Activated T-cell treated with anti-CD3 and anti-CD28 coated beads for 4 hours (primary cell): ENCODE measurements around the gene IPP.
"Not testable (repeated sequence)": the region's sequence is repeated elsewhere in the genome, so short reads cannot be mapped to it uniquely, and the experiment has no call there.

Experiments
- DNase-seq: peaks from one replicate; pipeline ENCODE4 v3.0.0-alpha.2; 2020

Gene IPP

GRCh38 chr1:45750298-45751038 lies at the start of gene IPP:
Gene IPP, minus strand, starts transcription at chr1:45750653. Its CDS starts 4,242 bp downstream, at chr1:45746411.
- DNase-seq: peak; percentile 78

DNA sequence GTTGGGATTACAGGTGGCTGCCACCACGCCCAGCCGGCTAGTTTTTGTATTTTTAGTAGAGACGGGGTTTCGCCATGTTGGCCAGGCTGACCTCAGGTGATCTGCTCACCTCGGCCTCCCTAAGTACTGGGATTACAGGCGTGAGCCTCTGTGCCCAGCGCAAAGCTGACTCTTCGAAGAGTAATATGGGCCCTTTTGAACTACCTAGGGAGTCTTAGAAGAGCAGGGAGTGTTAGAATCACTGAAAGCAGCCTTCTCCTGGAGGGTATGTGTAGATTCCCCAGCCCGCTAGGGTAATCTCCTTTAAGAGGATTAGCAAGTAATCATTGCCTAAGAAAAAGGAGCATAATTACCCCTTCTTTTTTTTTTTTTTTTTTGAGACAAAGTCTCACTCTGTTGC lies 46.5 kb upstream of the IPP start:
- no peak for DNase-seq

GRCh38 chr1:45796381-45796780 lies 45.9 kb upstream of the IPP start:
- DNase-seq: no peak

DNA sequence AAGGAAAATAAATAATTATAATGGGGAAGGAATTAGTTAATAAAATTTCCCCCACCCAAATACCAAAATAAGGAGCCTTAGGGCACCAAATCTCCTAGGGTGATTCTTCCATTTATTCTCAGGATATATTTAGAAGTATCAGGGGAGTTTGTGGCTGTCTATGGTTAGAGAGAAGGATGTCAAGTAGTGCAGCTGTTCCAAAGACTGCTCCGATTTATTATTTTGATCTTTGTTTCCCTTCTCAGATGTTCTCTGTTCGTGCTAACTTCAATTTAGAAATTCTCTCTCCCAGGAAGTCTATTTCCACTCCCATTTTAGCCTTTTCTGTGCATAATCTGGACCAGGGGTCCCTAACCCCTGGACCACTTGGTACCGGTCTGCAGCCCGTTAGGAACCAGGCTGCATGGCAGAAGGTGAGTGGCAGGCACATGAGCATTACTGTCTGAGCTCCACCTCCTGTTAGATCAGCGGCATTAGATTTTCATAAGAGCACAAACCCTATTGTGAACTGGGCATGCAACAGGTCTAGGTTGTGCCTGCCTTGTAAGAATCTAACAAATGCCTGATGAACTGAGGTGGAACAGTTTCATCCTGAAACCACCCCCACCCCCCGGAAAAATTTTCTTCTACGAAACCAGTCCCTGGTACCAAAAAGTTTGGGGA lies 43.6 kb upstream of the IPP start:
- DNase-seq: no peak

DNA sequence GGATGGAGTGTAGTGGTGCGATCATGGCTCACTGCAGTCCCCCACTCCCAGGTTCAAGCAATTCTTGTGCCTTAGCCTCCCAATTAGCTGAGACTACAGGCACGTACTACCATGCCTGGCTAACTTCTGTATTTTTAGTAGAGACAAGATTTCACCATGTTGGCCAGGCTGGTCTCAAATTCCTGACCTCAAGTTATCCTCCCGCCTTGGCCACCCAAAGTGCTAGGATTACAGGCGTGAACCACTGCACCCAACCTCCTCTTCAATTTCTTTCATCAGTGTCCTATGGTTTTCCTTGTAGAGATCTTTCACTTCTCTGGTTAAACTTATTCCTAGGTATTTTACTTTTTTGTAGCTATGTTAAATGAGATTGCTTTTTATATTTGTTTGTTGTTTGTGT lies 42.3 kb upstream of the IPP start:
- DNase-seq: no peak

GRCh38 chr1:45789601-45790000 lies 39.1 kb upstream of the IPP start:
- DNase-seq: no peak

DNA sequence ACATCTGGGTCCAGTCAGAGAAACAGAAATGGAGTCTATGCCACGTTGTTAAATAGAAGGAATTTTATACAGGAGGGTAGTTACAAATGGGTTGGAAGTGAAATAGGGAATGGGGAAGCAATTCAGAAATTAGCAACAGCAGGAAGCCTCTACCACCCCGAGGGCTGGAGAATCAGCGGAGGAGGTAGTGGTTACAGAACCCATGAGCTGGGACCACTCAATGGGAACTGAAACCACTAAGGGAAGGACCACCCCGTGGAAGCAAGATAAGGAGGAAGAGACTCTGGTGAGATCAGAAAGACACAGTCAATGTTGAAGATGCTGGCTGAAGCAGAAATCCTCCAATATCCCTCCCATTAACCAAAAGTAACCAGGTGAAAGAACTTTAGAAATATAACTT lies 37.5 kb upstream of the IPP start:
- no peak for DNase-seq

DNA sequence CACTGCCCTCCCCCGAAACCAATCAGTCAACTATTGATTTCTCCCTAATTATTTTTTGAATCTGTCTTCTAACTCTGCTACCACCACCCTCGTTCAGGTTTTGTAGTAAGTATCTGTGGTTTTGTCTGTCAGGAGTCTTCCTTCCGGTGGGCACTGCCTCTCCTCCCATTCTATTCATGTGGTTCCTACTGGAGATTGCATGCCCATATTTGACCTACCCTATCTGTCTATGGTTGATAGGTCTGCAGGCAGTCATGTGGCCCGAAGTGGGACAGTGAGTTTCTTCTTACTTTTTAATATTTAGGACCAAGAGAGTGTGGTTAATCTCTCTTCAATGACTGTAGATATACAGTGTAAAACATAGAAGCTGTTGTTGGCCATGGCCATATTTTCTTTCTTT lies 35.1 kb upstream of the IPP start:
- no peak for DNase-seq

DNA sequence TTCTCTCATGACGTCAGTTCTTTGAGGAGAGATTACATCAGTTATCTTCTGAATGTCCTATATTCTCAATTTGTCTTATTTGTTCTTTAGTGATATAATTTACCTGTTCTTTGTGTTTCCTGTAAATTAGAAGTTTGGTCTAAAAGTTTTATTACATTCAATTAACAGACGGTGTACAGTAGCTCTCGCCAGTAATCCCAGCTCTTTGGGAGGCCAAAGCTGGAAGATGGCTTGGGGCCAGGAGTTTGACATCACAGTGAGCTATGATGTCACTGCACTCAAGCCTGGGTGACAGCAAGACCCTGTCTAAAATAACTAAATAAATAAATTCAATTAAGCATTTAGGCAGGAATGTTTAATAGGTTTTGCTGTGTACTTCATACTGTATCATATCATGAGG lies 25.3 kb upstream of the IPP start:
- no peak for DNase-seq

DNA sequence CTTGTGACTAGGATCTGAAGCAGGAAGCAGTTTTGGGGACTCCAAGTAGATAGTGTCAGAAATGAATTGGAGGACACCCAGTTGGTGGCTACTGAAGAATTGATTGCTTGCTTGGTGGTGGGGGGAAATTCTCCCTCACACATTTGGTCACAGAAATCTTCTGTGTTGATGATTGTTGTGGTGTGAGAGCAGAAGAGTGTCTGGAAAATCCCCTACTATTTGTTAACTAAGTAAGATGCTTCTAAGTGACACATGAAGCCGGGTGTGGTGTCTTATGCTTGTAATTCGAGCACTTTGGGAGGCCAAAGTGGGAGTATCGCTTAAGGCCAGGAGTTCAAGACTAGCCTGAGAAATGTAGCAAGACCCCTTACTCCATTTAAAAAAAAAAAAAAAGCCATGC lies 22.5 kb upstream of the IPP start:
- no peak for DNase-seq

- DNase-seq: no peak
Observed at GRCh38 chr1:45769261-45769932, 18.9 kb upstream of the IPP start.

- DNase-seq: no peak
Observed at GRCh38 chr1:45767035-45767434, 16.6 kb upstream of the IPP start.

GRCh38 chr1:45765999-45766792 lies 15.7 kb upstream of the IPP start:
- no peak for DNase-seq

- no peak for DNase-seq
Observed at GRCh38 chr1:45762291-45762690, 11.8 kb upstream of the IPP start.

DNA sequence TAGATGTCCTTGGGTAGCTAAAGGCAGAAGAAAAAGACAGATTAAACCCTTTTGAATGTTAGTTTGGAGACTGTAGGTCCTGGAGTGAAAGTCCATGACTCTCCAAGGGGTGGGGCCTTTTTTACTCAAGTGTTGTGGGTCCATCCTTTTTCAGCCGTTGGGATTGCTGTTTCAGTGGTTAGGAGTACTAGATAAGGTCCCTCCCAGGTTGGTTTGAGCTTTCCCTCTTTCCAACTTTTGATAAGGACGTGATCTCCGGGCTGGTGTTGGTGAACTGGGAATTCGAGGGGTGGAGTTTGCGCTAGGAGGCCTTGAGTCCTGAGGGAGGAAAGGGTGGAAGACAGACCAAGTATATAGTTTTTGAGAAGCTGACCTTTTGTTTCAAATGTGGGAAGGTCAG lies 5.2 kb upstream of the IPP start:
- DNase-seq: no peak

- no peak for DNase-seq
Observed at GRCh38 chr1:45753248-45754037, 3.0 kb upstream of the IPP start.

DNA sequence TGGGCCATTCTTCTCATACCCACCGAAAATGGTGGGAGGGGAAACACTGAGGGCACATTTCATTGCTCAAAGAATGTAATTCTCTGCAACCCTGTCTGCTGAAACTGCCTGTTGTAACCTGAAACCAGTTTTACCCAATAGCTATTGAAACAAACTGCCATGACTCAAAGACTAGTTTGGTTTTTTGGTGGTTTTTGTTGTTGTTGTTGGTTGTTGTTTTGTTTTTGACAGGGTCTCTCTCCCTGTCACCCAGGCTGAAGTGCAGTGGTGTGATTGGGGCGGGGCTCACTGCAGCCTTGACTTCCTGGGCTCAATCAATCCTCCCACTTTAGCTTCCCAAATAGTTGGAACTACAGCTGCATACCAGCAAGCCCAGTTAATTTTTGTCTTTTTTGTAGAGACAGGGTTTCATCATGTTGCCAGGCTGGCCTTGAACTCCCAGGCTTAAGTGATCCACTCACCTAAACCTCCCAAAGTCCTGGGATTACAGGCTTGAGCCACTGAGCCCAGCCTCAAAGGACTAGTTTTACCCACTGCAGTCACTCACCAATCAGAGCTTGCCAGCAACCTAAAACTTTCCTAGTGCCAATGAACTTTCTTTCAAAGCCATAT lies 2.1 kb upstream of the IPP start:
- DNase-seq: no peak

- DNase-seq: no peak
Observed at GRCh38 chr1:45752014-45752413, 1.6 kb upstream of the IPP start.

- DNase-seq: not testable (repeated sequence)
Observed at GRCh38 chr1:45751039-45751838, 786 bp upstream of the IPP start.

- DNase-seq: no peak
Observed at GRCh38 chr1:45746922-45747321, 3.5 kb downstream of the IPP start.

DNA sequence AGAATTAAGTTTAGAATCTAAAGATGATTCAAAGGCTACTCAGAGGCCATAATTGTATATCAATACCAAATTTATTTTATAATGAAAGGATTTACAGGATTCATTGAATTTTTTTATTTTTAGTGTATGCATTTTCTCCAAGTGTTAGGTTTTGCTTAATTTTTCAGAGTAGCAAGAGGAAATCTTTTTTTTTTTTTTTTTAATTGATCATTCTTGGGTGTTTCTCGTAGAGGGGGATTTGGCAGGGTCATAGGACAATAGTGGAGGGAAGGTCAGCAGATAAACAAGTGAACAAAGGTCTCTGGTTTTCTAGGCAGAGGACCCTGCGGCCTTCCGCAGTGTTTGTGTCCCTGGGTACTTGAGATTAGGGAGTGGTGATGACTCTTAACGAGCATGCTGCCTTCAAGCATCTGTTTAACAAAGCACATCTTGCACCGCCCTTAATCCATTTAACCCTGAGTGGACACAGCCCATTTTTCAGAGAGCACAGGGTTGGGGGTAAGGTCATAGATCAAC lies 10.8 kb downstream of the IPP start:
- not testable (repeated sequence) for DNase-seq
